Measurements from ENCODE around the gene RACK1.

- no peak for TF ChIP-seq ZNF274 (IDR thresholded peaks at IDR 0.05; ENCODE audit: low read depth, low read length)
- no peak for TF ChIP-seq SUZ12 (IDR thresholded peaks at IDR 0.05; ENCODE audit: extremely low read depth, insufficient read depth, insufficient read length)
- no peak for TF ChIP-seq YY1 (IDR thresholded peaks at IDR 0.05; ENCODE audit: insufficient read depth, insufficient read length)
These were observed 11.1 kb downstream of the RACK1 start for GRCh38 chr5:181232593-181232992.
